Naive B cell (primary cell): ENCODE results near the gene ARHGAP42. TPM values are rescaled to one million over a fixed set of nuclear protein-coding genes. Genes with fewer than 3 reads are reported as not detected.

Source experiments
- ATAC-seq, 2 donors: fragments of 150-1000 bp; cut with Tn5 transposase; 2 replicates each; pipeline ENCODE4 v1.10.0; 2021; ENCODE audit warnings: low read depth in 2 of 2, mild to moderate bottlenecking in 2 of 2, moderate library complexity in 2 of 2
- DNase-seq: peaks from one replicate; pipeline ENCODE4 v3.0.0; 2022
- H3K27ac Mint-ChIP-seq, 6 donors: one replicate each; pipeline ENCODE4 v1.8.0; 2020 to 2022; ENCODE audit warnings: mild to moderate bottlenecking in 6 of 6, mixed read lengths in 6 of 6, moderate library complexity in 5 of 6, inconsistent platforms in 2 of 6
- H3K27me3 Mint-ChIP-seq, 3 donors: one replicate each; pipeline ENCODE4 v1.8.0; 2021 to 2022; ENCODE audit warnings: mixed read lengths in 3 of 3, mild to moderate bottlenecking in 1 of 3
- H3K36me3 Mint-ChIP-seq, 2 donors: one replicate each; pipeline ENCODE4 v1.8.0; 2020 to 2022; ENCODE audit warnings: mixed read lengths in 2 of 2, inconsistent platforms in 1 of 2, mild to moderate bottlenecking in 1 of 2
- H3K4me1 Mint-ChIP-seq, 3 donors: one replicate each; pipeline ENCODE4 v1.8.0; 2020 to 2022; ENCODE audit warnings: mixed read lengths in 3 of 3, inconsistent platforms in 1 of 3, mild to moderate bottlenecking in 1 of 3, moderate library complexity in 1 of 3
- H3K4me3 Mint-ChIP-seq, 8 donors: one replicate each; pipeline ENCODE4 v1.8.0; 2020 to 2022; ENCODE audit warnings: mild to moderate bottlenecking in 8 of 8, mixed read lengths in 8 of 8, moderate library complexity in 8 of 8, inconsistent platforms in 2 of 8
- H3K9me3 Mint-ChIP-seq, 7 donors: one replicate each; pipeline ENCODE4 v1.8.0; 2020 to 2022; ENCODE audit warnings: mixed read lengths in 7 of 7, mild to moderate bottlenecking in 5 of 7, inconsistent platforms in 2 of 7, moderate library complexity in 1 of 7
- polyA plus RNA-seq, 6 donors: library from polyadenylated mRNA; unstranded; fragments of 300-500 nt; fragmentation: Illumina TruSeq; gene quantifications; one replicate each; pipeline ENCODE4 v1.2.3, GENCODE V29; 2021; ENCODE audit warnings: low read depth in 6 of 6

Gene ARHGAP42
- polyA plus RNA-seq, 6 donors from 2014 or later, result 1.4 to 3.0 (median 1.9) TPM

GRCh38 chr11:100855466-100856067 is 168.5 kb downstream of the ARHGAP42 start:
- Mint-ChIP-seq H3K9me3 (no peaks in the 10 kb centered on the region), H3K36me3 (no peaks in the 10 kb centered on the region), H3K4me1 (no peaks in the 10 kb centered on the region), H3K27me3 (no peaks in the 10 kb centered on the region), H3K27ac (no peak overlapping the region), H3K4me3 (no peak overlapping the region)
- peak; percentile 28 for DNase-seq
- ATAC-seq, result peak in 1 of 2 donors; percentile 37

GRCh38 chr11:100857236-100858005 is 170.3 kb downstream of the ARHGAP42 start:
- H3K27ac Mint-ChIP-seq, result no peak overlapping the region
- ATAC-seq, result no peak
- no peaks in the 10 kb centered on the region for H3K4me1 Mint-ChIP-seq
- no peaks in the 10 kb centered on the region for H3K9me3 Mint-ChIP-seq
- no peak for DNase-seq
- no peaks in the 10 kb centered on the region for H3K27me3 Mint-ChIP-seq
- no peaks in the 10 kb centered on the region for H3K36me3 Mint-ChIP-seq
- H3K4me3 Mint-ChIP-seq, result no peak overlapping the region

- H3K9me3 Mint-ChIP-seq, result no peaks in the 10 kb centered on the region
- H3K27ac Mint-ChIP-seq, result no peak overlapping the region
- ATAC-seq (no peak), DNase-seq (no peak)
- H3K36me3 Mint-ChIP-seq, result no peaks in the 10 kb centered on the region
- no peak overlapping the region for H3K4me3 Mint-ChIP-seq
- H3K27me3 Mint-ChIP-seq, result no peaks in the 10 kb centered on the region
- H3K4me1 Mint-ChIP-seq, result peaks cover 0 to 5% (median 0%) of the 10 kb centered on the region in 3 donors
Observed at GRCh38 chr11:100860318-100861155, 173.4 kb downstream of the ARHGAP42 start.

GRCh38 chr11:100861212-100861611 is 174.1 kb downstream of the ARHGAP42 start:
- no peak overlapping the region for H3K27ac Mint-ChIP-seq
- H3K27me3 Mint-ChIP-seq, result no peaks in the 10 kb centered on the region
- H3K4me3 Mint-ChIP-seq, result no peak overlapping the region
- DNase-seq (no peak), ATAC-seq (no peak)
- H3K4me1 Mint-ChIP-seq, result peaks cover 3 to 9% (median 4%) of the 10 kb centered on the region in 3 donors
- peaks cover 4% of the 10 kb centered on the region in 2 donors for H3K36me3 Mint-ChIP-seq
- peaks cover 2 to 6% (median 5%) of the 10 kb centered on the region in 7 donors for H3K9me3 Mint-ChIP-seq

- peaks cover 6 to 22% (median 12%) of the 10 kb centered on the region in 7 donors for H3K9me3 Mint-ChIP-seq
- H3K27me3 Mint-ChIP-seq, result no peaks in the 10 kb centered on the region
- ATAC-seq (no peak), DNase-seq (no peak)
- H3K4me3 Mint-ChIP-seq, result no peak overlapping the region
- peaks cover 11 to 18% (median 13%) of the 10 kb centered on the region in 3 donors for H3K4me1 Mint-ChIP-seq
- H3K36me3 Mint-ChIP-seq, result peaks cover 9 to 12% of the 10 kb centered on the region in 2 donors
- peak overlapping the region in 1 of 6 donors; percentile 53 for H3K27ac Mint-ChIP-seq
Observed at GRCh38 chr11:100863080-100863581, 176.0 kb downstream of the ARHGAP42 start.

- H3K4me1 Mint-ChIP-seq, result peaks cover 11 to 18% (median 13%) of the 10 kb centered on the region in 3 donors
- no peak overlapping the region for H3K4me3 Mint-ChIP-seq
Observed at GRCh38 chr11:100865443-100866065, 178.5 kb downstream of the ARHGAP42 start.

GRCh38 chr11:100866453-100866852 is 179.4 kb downstream of the ARHGAP42 start:
- peaks cover 9 to 12% of the 10 kb centered on the region in 2 donors for H3K36me3 Mint-ChIP-seq
- peak; percentile 77 to 86 for ATAC-seq
- peak overlapping the region in 5 of 6 donors; percentile 27 to 73 (median 70) for H3K27ac Mint-ChIP-seq
- DNase-seq, result peak; percentile 20
- peaks cover 6 to 22% (median 12%) of the 10 kb centered on the region in 7 donors for H3K9me3 Mint-ChIP-seq
- H3K4me1 Mint-ChIP-seq, result peaks cover 11 to 18% (median 13%) of the 10 kb centered on the region in 3 donors
- H3K4me3 Mint-ChIP-seq, result no peak overlapping the region
- H3K27me3 Mint-ChIP-seq, result no peaks in the 10 kb centered on the region

More at GRCh38 chr11:100865443-100866065, 178.5 kb downstream of the ARHGAP42 start:
- no peak for DNase-seq
- Mint-ChIP-seq H3K27ac (no peak overlapping the region), H3K36me3 (peaks cover 9 to 12% of the 10 kb centered on the region in 2 donors), H3K9me3 (peaks cover 6 to 22% (median 12%) of the 10 kb centered on the region in 7 donors), H3K27me3 (no peaks in the 10 kb centered on the region)
- no peak for ATAC-seq

- peaks cover 9 to 12% of the 10 kb centered on the region in 2 donors for H3K36me3 Mint-ChIP-seq
- no peak overlapping the region for H3K27ac Mint-ChIP-seq
- H3K4me3 Mint-ChIP-seq, result no peak overlapping the region
- H3K27me3 Mint-ChIP-seq, result no peaks in the 10 kb centered on the region
- ATAC-seq, result no peak
- H3K9me3 Mint-ChIP-seq, result peaks cover 6 to 22% (median 12%) of the 10 kb centered on the region in 7 donors
- peaks cover 11 to 17% (median 13%) of the 10 kb centered on the region in 3 donors for H3K4me1 Mint-ChIP-seq
- no peak for DNase-seq
Observed at GRCh38 chr11:100867606-100868005, 180.5 kb downstream of the ARHGAP42 start.

- Mint-ChIP-seq H3K36me3 (peaks cover 9 to 12% of the 10 kb centered on the region in 2 donors), H3K27me3 (no peaks in the 10 kb centered on the region), H3K27ac (no peak overlapping the region), H3K4me3 (no peak overlapping the region), H3K9me3 (peaks cover 6 to 22% (median 12%) of the 10 kb centered on the region in 7 donors), H3K4me1 (peaks cover 11 to 13% (median 13%) of the 10 kb centered on the region in 3 donors)
- DNase-seq (no peak), ATAC-seq (no peak)
Observed at GRCh38 chr11:100869328-100869727, 182.2 kb downstream of the ARHGAP42 start.

GRCh38 chr11:100870138-100870537 is 183.1 kb downstream of the ARHGAP42 start:
- no peak for DNase-seq
- Mint-ChIP-seq H3K27ac (no peak overlapping the region), H3K27me3 (no peaks in the 10 kb centered on the region), H3K9me3 (peaks cover 6 to 22% (median 12%) of the 10 kb centered on the region in 7 donors), H3K4me1 (peaks cover 11 to 13% (median 13%) of the 10 kb centered on the region in 3 donors), H3K36me3 (peaks cover 9 to 12% of the 10 kb centered on the region in 2 donors), H3K4me3 (no peak overlapping the region)
- ATAC-seq, result no peak

- Mint-ChIP-seq H3K4me1 (no peaks in the 10 kb centered on the region), H3K4me3 (no peak overlapping the region), H3K27me3 (no peaks in the 10 kb centered on the region), H3K9me3 (no peaks in the 10 kb centered on the region), H3K27ac (peak overlapping the region in 1 of 6 donors; percentile 88), H3K36me3 (no peaks in the 10 kb centered on the region)
- DNase-seq (no peak), ATAC-seq (no peak)
Observed at GRCh38 chr11:100872951-100873740, 186.1 kb downstream of the ARHGAP42 start.

- Mint-ChIP-seq H3K36me3 (peaks cover 0 to 5% of the 10 kb centered on the region in 2 donors), H3K27me3 (no peaks in the 10 kb centered on the region), H3K4me1 (no peaks in the 10 kb centered on the region), H3K9me3 (no peaks in the 10 kb centered on the region), H3K27ac (no peak overlapping the region), H3K4me3 (no peak overlapping the region)
- ATAC-seq (no peak), DNase-seq (no peak)
Observed at GRCh38 chr11:100874203-100874602, 187.1 kb downstream of the ARHGAP42 start.
